Measurements from ENCODE around the gene HAPLN3. TPM values are rescaled to one million over a fixed set of nuclear protein-coding genes. Genes with fewer than 3 reads are reported as not detected.

HAPLN3 gene
- total RNA-seq, 1 experiment from 2014 or later = 5.0 TPM

GRCh38 chr15:88843334-88843733 lies 52.0 kb downstream of the HAPLN3 start:
- Mint-ChIP-seq H3K36me3 (ENCODE audit: insufficient read depth, unreplicated experiment) (no peaks in the 10 kb centered on the region), H3K27ac (ENCODE audit: low read depth, unreplicated experiment) (no peak overlapping the region), H3K27me3 (ENCODE audit: insufficient read depth, unreplicated experiment) (no peaks in the 10 kb centered on the region), H3K4me3 (ENCODE audit: unreplicated experiment) (no peak overlapping the region), H3K4me1 (ENCODE audit: insufficient read depth, unreplicated experiment) (no peaks in the 10 kb centered on the region), H3K9me3 (ENCODE audit: unreplicated experiment) (no peaks in the 10 kb centered on the region)
- no peak for TF ChIP-seq CTCF (IDR thresholded peaks at IDR 0.05; ENCODE audit: unreplicated experiment)
- BruUV-seq (replicated peaks) = no TSS peak
- no peak for DNase-seq (ENCODE audit: unreplicated experiment)
- POLR2A ChIA-PET = interaction anchor here (1.0 kb wide), 1 partner anchor 10 kb away, joined by 3 read pairs; no protein-coding TSS in a partner anchor
- intact Hi-C loops (cut with micrococcal nuclease) = no loop called here
- CTCF ChIA-PET = interaction anchor here (0.6 kb wide), 1 partner anchor 117 kb away, joined by 4 read pairs; no protein-coding TSS in a partner anchor

- Mint-ChIP-seq H3K4me1 (ENCODE audit: insufficient read depth, unreplicated experiment) (no peaks in the 10 kb centered on the region), H3K27me3 (ENCODE audit: insufficient read depth, unreplicated experiment) (no peaks in the 10 kb centered on the region), H3K4me3 (ENCODE audit: unreplicated experiment) (no peak overlapping the region), H3K9me3 (ENCODE audit: unreplicated experiment) (no peaks in the 10 kb centered on the region), H3K36me3 (ENCODE audit: insufficient read depth, unreplicated experiment) (no peaks in the 10 kb centered on the region), H3K27ac (ENCODE audit: low read depth, unreplicated experiment) (no peak overlapping the region)
- CTCF ChIA-PET = interaction anchor here (0.6 kb wide), 2 partner anchors 724 to 1048 kb away, joined by 3 to 5 read pairs; no protein-coding TSS in a partner anchor
- BruUV-seq (replicated peaks) = no TSS peak
- TF ChIP-seq CTCF (IDR thresholded peaks at IDR 0.05; ENCODE audit: unreplicated experiment) = no peak
- intact Hi-C loops (cut with micrococcal nuclease) = no loop called here
- POLR2A ChIA-PET = no interaction called here
- no peak for DNase-seq (ENCODE audit: unreplicated experiment)
Measured at GRCh38 chr15:88842156-88842555, 53.2 kb downstream of the HAPLN3 start.

- Mint-ChIP-seq H3K27ac (ENCODE audit: low read depth, unreplicated experiment) (no peak overlapping the region), H3K27me3 (ENCODE audit: insufficient read depth, unreplicated experiment) (no peaks in the 10 kb centered on the region), H3K4me1 (ENCODE audit: insufficient read depth, unreplicated experiment) (peaks cover under 1% of the 10 kb centered on the region), H3K9me3 (ENCODE audit: unreplicated experiment) (no peaks in the 10 kb centered on the region), H3K4me3 (ENCODE audit: unreplicated experiment) (no peak overlapping the region), H3K36me3 (ENCODE audit: insufficient read depth, unreplicated experiment) (no peaks in the 10 kb centered on the region)
- no peak for TF ChIP-seq CTCF (IDR thresholded peaks at IDR 0.05; ENCODE audit: unreplicated experiment)
- BruUV-seq (replicated peaks) = no TSS peak
- ChIA-PET CTCF (interaction anchor here (0.5 kb wide), 1 partner anchor 292 kb away, joined by 4 read pairs; no protein-coding TSS in a partner anchor), POLR2A (no interaction called here)
- intact Hi-C loops (cut with micrococcal nuclease) = no loop called here
- DNase-seq (ENCODE audit: unreplicated experiment) = no peak
Measured at GRCh38 chr15:88841236-88841635, 54.1 kb downstream of the HAPLN3 start.

GRCh38 chr15:88839961-88840360 lies 55.4 kb downstream of the HAPLN3 start:
- POLR2A ChIA-PET = no interaction called here
- H3K27ac Mint-ChIP-seq (ENCODE audit: low read depth, unreplicated experiment) = no peak overlapping the region
- CTCF ChIA-PET = interaction anchor here (0.7 kb wide), 1 partner anchor 1614 kb away, joined by 3 read pairs; no protein-coding TSS in a partner anchor
- no peaks in the 10 kb centered on the region for H3K27me3 Mint-ChIP-seq (ENCODE audit: insufficient read depth, unreplicated experiment)
- no peak overlapping the region for H3K4me3 Mint-ChIP-seq (ENCODE audit: unreplicated experiment)
- intact Hi-C loops (cut with micrococcal nuclease) = no loop called here
- no peaks in the 10 kb centered on the region for H3K9me3 Mint-ChIP-seq (ENCODE audit: unreplicated experiment)
- no peak for TF ChIP-seq CTCF (IDR thresholded peaks at IDR 0.05; ENCODE audit: unreplicated experiment)
- H3K4me1 Mint-ChIP-seq (ENCODE audit: insufficient read depth, unreplicated experiment) = peaks cover 9% of the 10 kb centered on the region
- H3K36me3 Mint-ChIP-seq (ENCODE audit: insufficient read depth, unreplicated experiment) = no peaks in the 10 kb centered on the region
- BruUV-seq (replicated peaks) = no TSS peak
- no peak for DNase-seq (ENCODE audit: unreplicated experiment)

Measured in MCF 10A (cell line).